KMS-11 (cell line): Measurements from ENCODE around the gene ZFYVE28.

ENCODE experiments used
- H2AFZ ChIP-seq: fragments of 200-600 bp; sonication (generic); 2 replicates; pipeline ENCODE4 v1.6.1; 2016; ENCODE audit warnings: antibody characterized with exemption, mixed run types, low read depth
- H3K27ac ChIP-seq: fragments of 200-600 bp; sonication (generic); 2 replicates; pipeline ENCODE4 v1.6.1; 2016; ENCODE audit warnings: mild to moderate bottlenecking, mixed run types
- H3K27me3 ChIP-seq: fragments of 200-600 bp; sonication (generic); 2 replicates; pipeline ENCODE4 v1.6.1; 2017; ENCODE audit warnings: mild to moderate bottlenecking, low read depth, mixed run types, moderate library complexity; ENCODE audit not compliant: insufficient read depth
- H3K36me3 ChIP-seq: fragments of 200-600 bp; sonication (generic); 2 replicates; pipeline ENCODE4 v1.6.1; 2017; ENCODE audit warnings: mild to moderate bottlenecking, mixed run types; ENCODE audit not compliant: insufficient read depth
- H3K4me1 ChIP-seq: fragments of 200-600 bp; sonication (generic); 2 replicates; pipeline ENCODE4 v1.6.1; 2016; ENCODE audit warnings: mild to moderate bottlenecking, low read depth, mixed run types; ENCODE audit not compliant: poor library complexity, severe bottlenecking
- H3K4me2 ChIP-seq: fragments of 200-600 bp; sonication (generic); 2 replicates; pipeline ENCODE4 v1.7.0; 2016; ENCODE audit warnings: mild to moderate bottlenecking, mixed run types
- H3K4me3 ChIP-seq: fragments of 200-600 bp; sonication (generic); IDR thresholded peaks from 2 replicates; pipeline ENCODE4 v1.6.1; 2017; ENCODE audit warnings: low read depth, low read length, mixed read lengths; ENCODE audit not compliant: insufficient read depth
- H3K79me2 ChIP-seq: fragments of 200-600 bp; sonication (generic); 2 replicates; pipeline ENCODE4 v1.6.1; 2016; ENCODE audit warnings: low read depth, mixed run types; ENCODE audit not compliant: insufficient read depth
- H3K9ac ChIP-seq: fragments of 200-600 bp; sonication (generic); 2 replicates; pipeline ENCODE4 v1.6.1; 2016; ENCODE audit warnings: mild to moderate bottlenecking, mixed run types
- H4K20me1 ChIP-seq: fragments of 200-600 bp; sonication (generic); 2 replicates; pipeline ENCODE4 v1.6.1; 2016; ENCODE audit warnings: mild to moderate bottlenecking, mixed run types; ENCODE audit not compliant: insufficient read depth
- CTCF ChIP-seq: fragments of 200-600 bp; sonication (generic); conservative IDR thresholded peaks from 2 replicates; pipeline ENCODE4 v1.6.1; 2017; ENCODE audit warnings: low read depth, mild to moderate bottlenecking, antibody characterized with exemption, low read length, moderate library complexity, mixed read lengths

The ZFYVE28 gene

GRCh38 chr4:2303121-2303685 is 115.2 kb downstream of the ZFYVE28 start:
- Histone ChIP-seq H3K27me3 (no peaks in the 10 kb centered on the region), H4K20me1 (no peaks in the 10 kb centered on the region), H3K36me3 (no peaks in the 10 kb centered on the region), H3K4me2 (no peak overlapping the region), H3K4me1 (no peaks in the 10 kb centered on the region), H2AFZ (no peak overlapping the region), H3K27ac (no peak overlapping the region), H3K79me2 (no peaks in the 10 kb centered on the region), H3K4me3 (no peak overlapping the region), H3K9ac (no peak overlapping the region)
- no peak for TF ChIP-seq CTCF

- Histone ChIP-seq H2AFZ (no peak overlapping the region), H4K20me1 (no peaks in the 10 kb centered on the region), H3K4me2 (no peak overlapping the region), H3K4me1 (no peaks in the 10 kb centered on the region), H3K36me3 (no peaks in the 10 kb centered on the region), H3K4me3 (no peak overlapping the region), H3K9ac (no peak overlapping the region), H3K27me3 (no peaks in the 10 kb centered on the region), H3K79me2 (no peaks in the 10 kb centered on the region), H3K27ac (no peak overlapping the region)
- TF ChIP-seq CTCF = no peak
Measured at GRCh38 chr4:2302387-2303119, 115.9 kb downstream of the ZFYVE28 start.

- H3K4me1 ChIP-seq = no peaks in the 10 kb centered on the region
- no peaks in the 10 kb centered on the region for H3K79me2 ChIP-seq
- no peak overlapping the region for H2AFZ ChIP-seq
- H3K27me3 ChIP-seq = no peaks in the 10 kb centered on the region
- H3K4me3 ChIP-seq = no peak overlapping the region
- no peaks in the 10 kb centered on the region for H4K20me1 ChIP-seq
- TF ChIP-seq CTCF = no peak
- H3K4me2 ChIP-seq = no peak overlapping the region
- H3K9ac ChIP-seq = no peak overlapping the region
- no peaks in the 10 kb centered on the region for H3K36me3 ChIP-seq
- no peak overlapping the region for H3K27ac ChIP-seq
Measured at GRCh38 chr4:2301806-2302205, 116.6 kb downstream of the ZFYVE28 start.

- no peaks in the 10 kb centered on the region for H3K27me3 ChIP-seq
- no peak overlapping the region for H3K27ac ChIP-seq
- no peak overlapping the region for H3K4me2 ChIP-seq
- H4K20me1 ChIP-seq = no peaks in the 10 kb centered on the region
- no peak overlapping the region for H2AFZ ChIP-seq
- no peak for TF ChIP-seq CTCF
- H3K79me2 ChIP-seq = no peaks in the 10 kb centered on the region
- H3K9ac ChIP-seq = no peak overlapping the region
- no peaks in the 10 kb centered on the region for H3K4me1 ChIP-seq
- H3K4me3 ChIP-seq = no peak overlapping the region
- no peaks in the 10 kb centered on the region for H3K36me3 ChIP-seq
Measured at GRCh38 chr4:2301225-2301642, 117.2 kb downstream of the ZFYVE28 start.
